DND-41 (cell line): ENCODE results near the gene MMAB.

ENCODE experiments used
- CTCF ChIP-seq: IDR thresholded peaks from 2 replicates; pipeline ENCODE4 v1.5.1; 2012; ENCODE audit warnings: borderline replicate concordance, low read length, moderate library complexity, mild to moderate bottlenecking; ENCODE audit not compliant: poor library complexity, severe bottlenecking; ENCODE audit errors: extremely low read depth
- EZH2 ChIP-seq: IDR thresholded peaks from 3 replicates; pipeline ENCODE4 v1.6.1; 2012; ENCODE audit warnings: borderline replicate concordance, low read depth, mild to moderate bottlenecking, moderate library complexity, low read length, inconsistent platforms; ENCODE audit not compliant: severe bottlenecking

DNA sequence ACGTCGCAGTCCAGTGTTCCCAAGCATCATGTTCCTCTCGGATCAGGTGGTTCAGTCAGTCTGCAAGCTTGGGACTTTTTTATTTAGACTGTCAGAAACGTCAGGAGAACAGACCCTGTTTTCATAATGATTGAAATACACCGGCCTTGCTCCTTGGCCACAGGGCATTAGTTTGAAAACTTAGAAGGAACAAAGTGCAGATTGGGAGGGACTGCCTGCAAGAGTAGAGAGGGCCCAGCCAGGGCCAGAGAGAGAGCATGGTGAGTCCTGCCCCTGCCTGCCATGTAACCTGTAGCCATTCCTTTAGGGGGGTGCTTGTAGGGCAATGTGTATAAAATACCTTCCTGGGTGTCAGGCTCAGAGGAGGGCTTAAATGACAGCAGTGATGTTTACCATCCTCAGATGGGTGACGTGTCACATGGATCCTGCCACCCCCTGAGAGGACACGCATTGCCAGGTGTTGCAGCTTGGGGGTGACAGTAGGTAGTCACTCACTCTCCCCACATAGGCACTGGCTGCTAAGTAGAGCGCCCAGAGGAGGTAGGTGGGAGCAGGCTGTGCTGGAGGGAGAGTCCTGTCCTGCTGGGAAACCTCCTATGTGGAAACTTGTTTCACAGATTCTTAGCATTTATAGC lies 45.7 kb downstream of the MMAB start:
- no peak for TF ChIP-seq CTCF
- TF ChIP-seq EZH2 = no peak
